Activated CD4-positive, alpha-beta T cell treated with anti-CD3 and anti-CD28 coated beads for 4 hours (primary cell): ENCODE results near the gene IL4R.
"Not testable (repeated sequence)": the region's sequence is repeated elsewhere in the genome, so short reads cannot be mapped to it uniquely, and the experiment has no call there.

Source experiments
- DNase-seq, 2 donors: peaks; one replicate each; pipeline ENCODE4 v3.0.0-alpha.2; 2020

Gene IL4R

DNA sequence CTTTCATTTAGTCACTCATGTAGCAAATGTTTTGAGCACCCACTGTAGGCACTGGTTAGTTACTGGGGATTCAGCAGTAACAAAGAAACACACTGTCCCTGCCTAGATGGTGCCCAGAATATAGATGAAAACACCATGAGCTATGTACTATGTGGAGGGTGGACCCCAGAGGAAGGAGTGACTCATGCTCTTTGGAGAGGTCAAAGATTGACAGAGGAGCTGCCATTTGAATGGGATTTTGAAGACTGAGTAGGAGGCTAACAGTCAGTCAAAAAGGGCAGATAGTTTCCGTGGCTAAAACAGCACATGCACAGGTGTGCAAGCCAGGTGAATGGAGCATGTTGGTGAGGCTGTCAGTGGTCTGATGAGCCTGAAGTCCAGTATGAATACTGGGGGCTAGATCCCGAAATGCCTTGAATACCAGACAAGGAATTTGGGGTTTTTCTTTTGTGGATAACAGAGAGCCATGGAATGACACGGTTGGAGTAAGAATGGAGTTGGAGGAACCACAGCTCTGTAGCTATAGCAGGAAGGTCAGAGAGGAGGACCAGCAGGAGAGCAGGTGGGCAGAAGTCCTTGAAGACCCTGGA lies 94.3 kb downstream of the IL4R start:
- DNase-seq, result peak; percentile 59 to 62

DNA sequence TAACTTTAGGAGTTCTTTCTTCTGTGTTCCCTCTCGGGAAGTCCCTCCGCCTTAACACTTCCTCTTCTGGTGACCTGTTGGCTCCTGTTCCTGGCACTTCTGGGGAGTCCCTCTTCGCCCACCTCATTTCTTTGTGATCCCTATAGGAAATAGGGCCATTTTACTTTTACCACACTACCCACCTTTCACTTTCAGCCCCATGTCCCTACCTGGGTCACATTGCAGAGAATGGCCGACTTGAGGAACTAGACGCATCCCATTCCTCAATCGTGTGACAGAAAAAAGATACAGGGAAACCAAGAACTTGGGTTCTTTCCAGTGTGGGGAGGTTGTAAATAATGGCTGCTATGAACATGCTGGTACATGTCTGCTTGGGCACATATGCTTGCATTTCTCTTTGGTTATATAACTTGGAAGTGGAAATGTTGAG lies 94.8 kb downstream of the IL4R start:
- no peak for DNase-seq

DNA sequence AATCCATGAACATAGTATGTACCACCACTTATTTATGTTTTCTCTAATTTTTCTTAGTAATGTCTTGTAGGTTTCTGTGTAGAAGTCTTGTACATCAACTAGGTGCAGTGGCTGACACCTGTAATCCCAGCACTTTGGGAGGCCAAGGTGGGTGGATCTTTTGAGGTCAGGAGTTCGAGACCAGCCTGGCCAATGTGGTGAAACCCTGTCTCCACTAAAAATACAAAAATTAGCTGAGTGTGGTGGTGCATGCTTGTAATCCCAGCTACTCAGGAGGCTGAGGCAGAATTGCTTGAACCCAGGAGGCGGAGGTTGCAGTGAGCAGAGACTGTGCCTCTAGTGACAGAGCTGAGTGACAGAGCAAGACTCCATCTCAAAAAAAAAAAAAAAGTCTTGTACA lies 96.2 kb downstream of the IL4R start:
- DNase-seq, result not testable (repeated sequence)

DNA sequence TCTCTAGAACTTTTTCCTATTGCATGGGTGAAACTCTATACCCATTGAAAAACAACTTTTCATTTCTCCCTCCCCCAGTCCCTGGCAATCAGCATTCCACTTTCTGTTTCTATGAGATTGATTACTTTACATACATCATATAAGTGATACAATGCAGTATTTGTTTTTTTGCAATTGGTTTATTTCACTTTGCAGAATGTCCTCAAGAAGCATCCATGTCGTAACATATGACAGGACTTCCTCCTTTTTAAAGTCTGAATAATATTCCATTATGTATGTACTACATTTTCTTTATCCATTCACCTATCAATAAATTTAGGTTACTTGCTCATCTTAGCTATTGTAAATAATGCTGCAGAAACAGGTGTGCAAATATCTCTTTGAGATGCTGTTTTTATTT lies 97.0 kb downstream of the IL4R start:
- DNase-seq, result no peak

DNA sequence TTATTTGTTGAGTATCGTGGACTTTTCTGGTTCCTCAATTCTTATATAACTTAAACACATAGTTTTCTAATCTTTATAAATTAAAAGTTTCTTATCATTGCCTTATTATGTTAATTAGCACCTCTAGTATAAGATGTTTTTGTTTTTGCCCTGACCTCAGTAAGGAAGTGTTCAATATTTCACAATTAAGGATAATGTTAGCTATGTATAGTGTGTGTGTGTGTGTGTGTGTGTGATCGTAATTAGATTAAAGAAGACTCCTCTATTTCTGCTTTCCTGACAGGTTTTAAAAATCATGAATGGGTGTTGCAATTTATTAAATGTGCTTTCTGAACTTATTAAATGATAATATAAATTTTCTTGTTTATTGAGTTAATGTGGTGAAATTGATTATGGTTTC lies 100.2 kb downstream of the IL4R start:
- no peak for DNase-seq
